ENCODE results near the gene EFCAB11. TPM values are rescaled to one million over a fixed set of nuclear protein-coding genes. Genes with fewer than 3 reads are reported as not detected.

Gene EFCAB11
- total and polyA plus RNA-seq, 9 of the 15 experiments (the other 6 are each of a cell fraction or from before 2014, with no cell fraction given) = 13.4 to 37.9 (median 17.4) TPM

DNA sequence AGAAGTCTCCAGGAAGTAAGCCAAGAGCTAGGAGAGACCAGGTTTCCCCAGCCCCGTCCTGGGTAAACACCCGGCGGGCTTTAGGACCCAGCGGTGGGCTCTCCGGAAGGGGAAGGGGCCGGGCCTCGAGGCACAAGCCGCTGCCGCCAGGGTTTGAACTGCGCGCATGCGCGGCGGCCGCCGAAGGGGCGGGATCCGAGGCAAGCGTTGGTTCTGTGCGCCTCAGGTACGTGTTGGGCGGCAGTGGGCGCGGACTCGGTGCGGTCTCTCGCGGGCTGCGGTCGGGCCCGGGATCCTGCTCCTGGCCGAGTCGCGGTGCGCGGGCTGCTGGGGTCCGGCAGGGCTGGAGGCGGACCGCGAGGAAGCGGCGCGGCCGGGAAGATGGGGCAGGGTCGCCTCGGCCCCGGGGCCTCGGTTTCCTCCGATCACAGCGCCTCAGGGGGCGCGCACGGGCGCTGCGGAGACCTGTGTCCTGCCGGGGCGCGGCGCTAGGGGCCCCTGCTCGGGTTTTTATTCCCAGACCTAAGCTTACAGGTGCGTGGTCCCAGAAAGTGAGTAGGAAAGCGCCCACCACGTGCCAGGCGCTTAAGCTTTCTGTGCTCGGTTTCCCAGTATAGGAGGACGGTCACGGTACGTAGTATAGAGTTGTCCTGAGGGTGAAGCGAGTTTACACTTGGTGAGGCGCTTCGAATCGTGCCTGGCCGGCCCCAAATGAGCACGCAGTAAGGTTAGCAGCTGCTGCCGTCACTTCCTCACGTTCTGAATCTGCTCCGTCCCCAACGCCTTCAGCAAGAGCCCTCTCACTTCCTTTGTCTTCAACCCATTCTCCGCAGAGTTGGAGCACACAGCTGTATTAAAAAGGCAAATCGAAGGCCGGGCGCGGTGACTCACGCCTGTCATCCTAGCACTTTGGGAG, 1.5 kb upstream of the EFCAB11 start, which contains the start of gene TDP1 (continued):
- TF ChIP-seq OTX1 (CRISPR knock-in tag; IDR thresholded peaks at IDR 0.05) = no peak
- no peak for TF ChIP-seq ZNF778 (CRISPR knock-in tag; IDR thresholded peaks at IDR 0.05)
- peak; percentile 76 for TF ChIP-seq RB1 (IDR thresholded peaks at IDR 0.05; ENCODE audit: low read depth)
- TF ChIP-seq ZSCAN29 (IDR thresholded peaks at IDR 0.05) = no peak
- peak; percentile 52 for TF ChIP-seq JUND (IDR thresholded peaks at IDR 0.05; ENCODE audit: borderline replicate concordance, low read depth, low read length)
- TF ChIP-seq JUND (tag; IDR thresholded peaks at IDR 0.05; ENCODE audit: borderline replicate concordance, low read depth, low read length) = no peak
- no peak for TF ChIP-seq MXI1 (IDR thresholded peaks at IDR 0.05; ENCODE audit: low read depth, low read length)
- TF ChIP-seq LEF1 (IDR thresholded peaks at IDR 0.05) = no peak
- TF ChIP-seq CHD1 (IDR thresholded peaks at IDR 0.05; ENCODE audit: low read length) = no peak
- no peak for TF ChIP-seq ZBTB8A (IDR thresholded peaks at IDR 0.05; ENCODE audit: partially characterized antibody)
- peak; percentile 20 for TF ChIP-seq SAP30 (IDR thresholded peaks at IDR 0.05; ENCODE audit: borderline replicate concordance, insufficient read depth, low read depth, low read length, poor library complexity, severe bottlenecking)
- no peak for TF ChIP-seq ZNF23 (CRISPR knock-in tag; IDR thresholded peaks at IDR 0.05)
- TF ChIP-seq HDAC6 (IDR thresholded peaks at IDR 0.05; ENCODE audit: low read depth, low read length) = no peak
- no peak for TF ChIP-seq ZSCAN32 (CRISPR knock-in tag; IDR thresholded peaks at IDR 0.05)
- TF ChIP-seq ZFX (CRISPR knock-in tag; IDR thresholded peaks at IDR 0.05) = peak; percentile 90
- TF ChIP-seq U2AF1 (optimal IDR thresholded peaks at IDR 0.05; ENCODE audit: low read depth, low read length) = no peak
- TF ChIP-seq NFYB (IDR thresholded peaks at IDR 0.05; ENCODE audit: extremely low read depth, insufficient read length) = no peak
- no peak for TF ChIP-seq KDM2B (CRISPR knock-in tag; IDR thresholded peaks at IDR 0.05)
- peak; percentile 56 for TF ChIP-seq PCBP1 (IDR thresholded peaks at IDR 0.05; ENCODE audit: low read depth, low read length, poor library complexity, severe bottlenecking)
- TF ChIP-seq RAD51 (IDR thresholded peaks at IDR 0.05; ENCODE audit: borderline replicate concordance, low read depth) = no peak
- no peak for TF ChIP-seq BMI1 (IDR thresholded peaks at IDR 0.05; ENCODE audit: low read length)
- TF ChIP-seq, protein P1, sequence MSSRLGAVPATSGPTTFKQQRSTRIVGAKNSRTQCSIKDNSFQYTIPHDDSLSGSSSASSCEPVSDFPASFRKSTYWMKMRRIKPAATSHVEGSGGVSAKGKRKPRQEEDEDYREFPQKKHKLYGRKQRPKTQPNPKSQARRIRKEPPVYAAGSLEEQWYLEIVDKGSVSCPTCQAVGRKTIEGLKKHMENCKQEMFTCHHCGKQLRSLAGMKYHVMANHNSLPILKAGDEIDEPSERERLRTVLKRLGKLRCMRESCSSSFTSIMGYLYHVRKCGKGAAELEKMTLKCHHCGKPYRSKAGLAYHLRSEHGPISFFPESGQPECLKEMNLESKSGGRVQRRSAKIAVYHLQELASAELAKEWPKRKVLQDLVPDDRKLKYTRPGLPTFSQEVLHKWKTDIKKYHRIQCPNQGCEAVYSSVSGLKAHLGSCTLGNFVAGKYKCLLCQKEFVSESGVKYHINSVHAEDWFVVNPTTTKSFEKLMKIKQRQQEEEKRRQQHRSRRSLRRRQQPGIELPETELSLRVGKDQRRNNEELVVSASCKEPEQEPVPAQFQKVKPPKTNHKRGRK (tag; IDR thresholded peaks at IDR 0.05) = no peak
- TF ChIP-seq, protein P2, sequence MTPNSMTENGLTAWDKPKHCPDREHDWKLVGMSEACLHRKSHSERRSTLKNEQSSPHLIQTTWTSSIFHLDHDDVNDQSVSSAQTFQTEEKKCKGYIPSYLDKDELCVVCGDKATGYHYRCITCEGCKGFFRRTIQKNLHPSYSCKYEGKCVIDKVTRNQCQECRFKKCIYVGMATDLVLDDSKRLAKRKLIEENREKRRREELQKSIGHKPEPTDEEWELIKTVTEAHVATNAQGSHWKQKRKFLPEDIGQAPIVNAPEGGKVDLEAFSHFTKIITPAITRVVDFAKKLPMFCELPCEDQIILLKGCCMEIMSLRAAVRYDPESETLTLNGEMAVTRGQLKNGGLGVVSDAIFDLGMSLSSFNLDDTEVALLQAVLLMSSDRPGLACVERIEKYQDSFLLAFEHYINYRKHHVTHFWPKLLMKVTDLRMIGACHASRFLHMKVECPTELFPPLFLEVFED (CRISPR knock-in tag; conservative IDR thresholded peaks at IDR 0.05) = no peak
- TF ChIP-seq XRCC3 (IDR thresholded peaks at IDR 0.05) = no peak
- TF ChIP-seq NR1H2 (CRISPR knock-in tag; IDR thresholded peaks at IDR 0.05) = no peak
